GM23338 (cell line): Measurements from ENCODE around the gene MRPL52. TPM values are rescaled to one million over a fixed set of nuclear protein-coding genes. Genes with fewer than 3 reads are reported as not detected.

ENCODE experiments used
- ATAC-seq: fragments of 200-7000 bp; cut with Tn5 transposase; 3 replicates; pipeline ENCODE4 v1.9.1; 2020
- DNase-seq: peaks from one replicate; pipeline ENCODE4 v3.0.0-alpha.2; 2015; ENCODE audit warnings: low spot score
- H2AFZ ChIP-seq: fragments of 200-600 bp; sonication (generic); 2 replicates; pipeline ENCODE4 v1.8.0; 2016; ENCODE audit warnings: antibody characterized with exemption, mild to moderate bottlenecking, moderate library complexity
- H3F3A ChIP-seq: fragments of 200-600 bp; sonication (generic); replicated peaks from 2 replicates; pipeline ENCODE4 v1.8.0; 2017; ENCODE audit warnings: antibody characterized with exemption, mixed run types, low read depth
- H3K27ac ChIP-seq: fragments of 200-600 bp; sonication (generic); 2 replicates; pipeline ENCODE4 v1.6.1; 2016; ENCODE audit warnings: low read depth
- H3K27me3 ChIP-seq: fragments of 200-600 bp; sonication (generic); 2 replicates; pipeline ENCODE4 v1.8.0; 2016; ENCODE audit warnings: mild to moderate bottlenecking, mixed run types, moderate library complexity; ENCODE audit not compliant: insufficient read depth
- H3K36me3 ChIP-seq: fragments of 200-600 bp; sonication (generic); 2 replicates; pipeline ENCODE4 v1.8.0; 2016; ENCODE audit warnings: mild to moderate bottlenecking; ENCODE audit not compliant: insufficient read depth
- H3K4me1 ChIP-seq: fragments of 200-600 bp; sonication (generic); 2 replicates; pipeline ENCODE4 v1.8.0; 2016; ENCODE audit warnings: mild to moderate bottlenecking, moderate library complexity; ENCODE audit not compliant: insufficient read depth
- H3K4me2 ChIP-seq: fragments of 200-600 bp; sonication (generic); 2 replicates; pipeline ENCODE4 v1.7.1; 2017; ENCODE audit warnings: mixed run types
- H3K4me3 ChIP-seq: fragments of 200-600 bp; sonication (generic); 2 replicates; pipeline ENCODE4 v1.6.1; 2016; ENCODE audit warnings: mixed run types
- H3K79me2 ChIP-seq: fragments of 200-600 bp; sonication (generic); replicated peaks from 2 replicates; pipeline ENCODE4 v1.8.0; 2017; ENCODE audit warnings: mild to moderate bottlenecking; ENCODE audit not compliant: insufficient read depth
- H3K9me2 ChIP-seq: fragments of 200-600 bp; sonication (generic); 2 replicates; pipeline ENCODE4 v1.8.0; 2017; ENCODE audit not compliant: insufficient read depth
- H4K20me1 ChIP-seq: fragments of 200-600 bp; sonication (generic); replicated peaks from 2 replicates; pipeline ENCODE4 v1.8.0; 2017; ENCODE audit warnings: mild to moderate bottlenecking; ENCODE audit not compliant: insufficient read depth
- H3K27ac Mint-ChIP-seq: 2 replicates; pipeline ENCODE4 v1.8.0; 2020; ENCODE audit warnings: inconsistent platforms, mild to moderate bottlenecking, moderate library complexity, mixed read lengths
- H3K27me3 Mint-ChIP-seq: 3 replicates; pipeline ENCODE4 v1.8.0; 2022; ENCODE audit warnings: low read depth, mild to moderate bottlenecking, moderate library complexity, mixed read lengths, inconsistent platforms; ENCODE audit not compliant: insufficient read depth, poor library complexity
- H3K36me3 Mint-ChIP-seq: 3 replicates; pipeline ENCODE4 v1.8.0; 2021; ENCODE audit warnings: low read depth, mild to moderate bottlenecking, inconsistent platforms, moderate library complexity, mixed read lengths
- H3K4me1 Mint-ChIP-seq: 3 replicates; pipeline ENCODE4 v1.8.0; 2020; ENCODE audit warnings: mild to moderate bottlenecking, inconsistent platforms, mixed read lengths
- H3K4me3 Mint-ChIP-seq: 3 replicates; pipeline ENCODE4 v1.8.0; 2021; ENCODE audit warnings: moderate library complexity, mild to moderate bottlenecking, inconsistent platforms, mixed read lengths
- H3K9me3 Mint-ChIP-seq: 3 replicates; pipeline ENCODE4 v1.8.0; 2020; ENCODE audit warnings: moderate library complexity, mild to moderate bottlenecking, inconsistent platforms, mixed read lengths
- CTCF ChIP-seq, 2 experiments: fragments of 200-600 bp in 1 of 2; sonication (generic) in 1 of 2; conservative IDR thresholded peaks; 2 replicates each; pipeline versions ENCODE4 v1.5.1 to v1.6.1; 2016 to 2017; ENCODE audit warnings: antibody characterized with exemption in 2 of 2, low read depth in 2 of 2, mild to moderate bottlenecking in 2 of 2, moderate library complexity in 1 of 2
- ETS1 ChIP-seq: IDR thresholded peaks from 2 replicates; pipeline ENCODE4 v1.6.1; 2016; ENCODE audit warnings: antibody characterized with exemption
- POLR2AphosphoS5 ChIP-seq: IDR thresholded peaks from 2 replicates; pipeline ENCODE4 v1.6.1; 2016; ENCODE audit warnings: antibody characterized with exemption, low read depth
- ZNF462 ChIP-seq: fragments of 250-450 bp; sonication (Bioruptor Pico); IDR thresholded peaks from 2 replicates; pipeline ENCODE4 v1.5.0; 2020; ENCODE audit warnings: mild to moderate bottlenecking, moderate library complexity
- polyA plus RNA-seq: library from polyadenylated mRNA; unstranded; fragments of >200 nt; fragmentation: Nextera tagmentation; extraction: Ambion mirVana; gene quantifications from 2 replicates; pipeline ENCODE4 v1.2.1, GENCODE V29; 2016
- total RNA-seq: library from RNA; depleted of rRNA; stranded (reverse); fragments of >200 nt; shearing (Covaris generic); gene quantifications from 2 replicates; pipeline ENCODE4 v1.2.3, GENCODE V29; 2014

The MRPL52 gene
- total and polyA plus RNA-seq, 2 experiments from 2014 or later = 131 to 617 TPM

- peak overlapping the region; percentile 57; the same call in 1 of the 2 replicates for H3K4me2 ChIP-seq
- no peak for TF ChIP-seq ZNF462 (CRISPR knock-in tag)
- no peak for TF ChIP-seq POLR2AphosphoS5
- no peak for TF ChIP-seq ETS1
- TF ChIP-seq CTCF (conservative IDR thresholded peaks at IDR 0.05; ENCODE audit: low read depth in 2 of 2) = peak in 1 of 2 experiments; percentile 26; a peak in 2 of 4 replicates
- ATAC-seq (peak; percentile 42), DNase-seq (peak; percentile 52)
- peaks cover 26% of the 10 kb centered on the region for H3K4me1 Mint-ChIP-seq
- H3K36me3 ChIP-seq = no peaks in the 10 kb centered on the region
- H3K4me3 ChIP-seq = no peak overlapping the region
- H2AFZ ChIP-seq = no peak overlapping the region
- H3K9me2 ChIP-seq = no peaks in the 10 kb centered on the region
- H3F3A ChIP-seq = peaks cover 14% of the 10 kb centered on the region
- H3K27ac ChIP-seq = peak overlapping the region; percentile 88
- H3K79me2 ChIP-seq = no peaks in the 10 kb centered on the region
- no peak overlapping the region for H3K4me3 Mint-ChIP-seq
- peaks cover 22% of the 10 kb centered on the region for H3K4me1 ChIP-seq
- no peaks in the 10 kb centered on the region for H4K20me1 ChIP-seq
- H3K27me3 ChIP-seq = no peaks in the 10 kb centered on the region
- H3K27me3 Mint-ChIP-seq = peaks cover 10% of the 10 kb centered on the region
- H3K36me3 Mint-ChIP-seq = peaks cover 34% of the 10 kb centered on the region
- H3K9me3 Mint-ChIP-seq = no peaks in the 10 kb centered on the region
- H3K27ac Mint-ChIP-seq = peak overlapping the region; percentile 80
Measured at GRCh38 chr14:22847661-22848341, 18.1 kb downstream of the MRPL52 start.
